ENCODE data around the gene PRR5L.
A peak's percentile ranks its signal among the peaks of the same experiment; 100 is the strongest.

PRR5L gene, protein sequence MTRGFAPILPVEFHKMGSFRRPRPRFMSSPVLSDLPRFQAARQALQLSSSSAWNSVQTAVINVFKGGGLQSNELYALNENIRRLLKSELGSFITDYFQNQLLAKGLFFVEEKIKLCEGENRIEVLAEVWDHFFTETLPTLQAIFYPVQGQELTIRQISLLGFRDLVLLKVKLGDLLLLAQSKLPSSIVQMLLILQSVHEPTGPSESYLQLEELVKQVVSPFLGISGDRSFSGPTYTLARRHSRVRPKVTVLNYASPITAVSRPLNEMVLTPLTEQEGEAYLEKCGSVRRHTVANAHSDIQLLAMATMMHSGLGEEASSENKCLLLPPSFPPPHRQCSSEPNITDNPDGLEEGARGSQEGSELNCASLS

DNA sequence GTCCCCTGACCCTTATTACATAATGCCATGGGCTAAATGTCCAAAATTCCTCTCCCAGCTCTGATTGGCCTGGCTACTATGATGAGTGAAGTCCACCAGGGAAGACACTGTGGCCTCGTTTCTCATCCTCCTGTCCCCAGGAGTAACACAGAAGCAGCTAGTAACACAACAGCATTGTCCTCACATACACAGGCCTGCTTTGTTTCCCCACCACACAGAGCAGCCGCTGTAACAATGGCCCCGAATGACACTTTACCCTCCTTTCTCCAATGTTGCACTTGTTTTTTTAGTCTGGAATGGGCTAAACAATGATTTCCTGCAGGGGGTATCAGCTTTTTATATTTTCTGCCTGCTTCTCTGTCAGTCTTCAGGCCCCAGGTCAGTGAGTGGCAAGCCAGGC, at the start of gene PRR5L:
Gene PRR5L, plus strand, starts transcription at position 363 of the 400 bp plus-strand sequence. CDS start 104,834 bp downstream, outside the sequence.
- DNase-seq, result no peak

DNA sequence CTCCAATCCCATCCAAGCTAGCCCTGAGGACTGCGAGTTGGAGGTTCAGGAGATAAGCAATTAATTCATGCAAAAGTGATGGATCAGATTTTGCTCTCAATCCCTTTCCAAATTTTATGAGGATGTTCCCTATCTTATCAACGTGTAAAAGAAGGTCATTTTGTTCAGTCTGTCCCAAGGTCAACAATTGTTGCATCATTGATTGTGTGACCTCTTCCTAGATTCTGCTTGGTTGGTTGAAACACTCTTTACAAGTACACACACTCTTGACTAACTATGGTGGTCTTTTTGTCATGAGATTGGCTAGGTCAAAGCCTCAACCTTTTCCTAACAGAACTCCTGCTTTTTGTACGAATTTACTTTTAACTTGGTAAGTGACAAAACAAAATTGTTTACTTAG, 48.6 kb upstream of the PRR5L start:
- DNase-seq, result no peak

DNA sequence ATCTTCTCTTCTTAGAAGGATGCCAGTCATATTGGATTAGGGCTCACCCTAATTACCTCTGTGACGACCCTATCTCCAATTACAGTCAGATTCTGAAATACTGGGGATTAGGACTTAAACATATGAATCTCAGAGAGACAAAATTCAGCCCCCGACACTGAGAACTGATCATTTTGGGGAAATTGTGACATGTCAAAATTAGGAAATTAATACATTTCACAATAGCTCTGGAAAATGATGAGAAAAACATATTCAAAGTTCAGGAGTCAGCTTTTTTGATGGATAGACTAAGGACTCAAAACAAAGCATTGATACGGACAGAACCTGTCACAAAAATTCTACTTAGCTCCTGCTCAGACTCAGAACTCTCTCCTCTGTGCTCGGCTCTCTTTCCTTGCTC, 47.7 kb upstream of the PRR5L start:
- DNase-seq, result no peak

DNA sequence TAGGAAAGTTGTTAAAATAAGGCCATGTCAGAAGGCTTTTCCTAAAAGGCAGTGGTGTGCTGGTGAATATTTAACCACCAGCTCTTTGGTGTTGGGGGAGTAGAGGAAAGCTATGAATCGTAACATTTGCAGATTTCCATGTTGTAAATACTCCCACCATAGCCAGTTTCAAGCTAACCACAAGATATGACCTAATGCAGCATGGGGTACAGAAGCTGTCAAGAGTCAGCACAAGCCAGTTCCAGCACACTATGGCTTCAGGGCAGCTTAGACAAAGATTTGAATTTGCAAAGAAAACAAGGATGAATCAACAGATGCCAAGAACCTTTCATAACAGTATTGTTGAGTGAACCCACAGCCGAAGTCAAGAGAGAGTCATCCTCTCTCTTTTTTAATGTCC, 46.8 kb upstream of the PRR5L start:
- DNase-seq, result peak; percentile 10

DNA sequence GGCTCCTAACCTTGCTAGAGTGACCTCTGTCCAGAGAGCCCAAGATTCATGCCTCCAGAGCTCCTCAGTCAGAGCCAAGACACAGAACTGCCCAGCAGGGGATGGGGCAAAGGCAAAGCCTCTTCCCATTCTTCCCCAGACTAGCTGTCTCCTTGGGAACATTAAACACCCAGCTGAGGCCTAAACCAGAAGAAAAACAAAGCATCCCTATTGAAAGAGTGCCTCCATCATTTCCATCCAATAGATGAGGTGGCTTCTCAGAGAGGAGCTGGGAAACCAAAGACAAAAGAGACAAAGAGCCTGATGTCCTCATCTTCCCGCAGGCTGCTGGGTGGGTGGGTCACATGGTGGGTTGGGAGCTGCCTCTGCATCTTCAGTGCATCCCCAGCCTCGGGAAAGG, 44.3 kb upstream of the PRR5L start:
- DNase-seq, result no peak

DNA sequence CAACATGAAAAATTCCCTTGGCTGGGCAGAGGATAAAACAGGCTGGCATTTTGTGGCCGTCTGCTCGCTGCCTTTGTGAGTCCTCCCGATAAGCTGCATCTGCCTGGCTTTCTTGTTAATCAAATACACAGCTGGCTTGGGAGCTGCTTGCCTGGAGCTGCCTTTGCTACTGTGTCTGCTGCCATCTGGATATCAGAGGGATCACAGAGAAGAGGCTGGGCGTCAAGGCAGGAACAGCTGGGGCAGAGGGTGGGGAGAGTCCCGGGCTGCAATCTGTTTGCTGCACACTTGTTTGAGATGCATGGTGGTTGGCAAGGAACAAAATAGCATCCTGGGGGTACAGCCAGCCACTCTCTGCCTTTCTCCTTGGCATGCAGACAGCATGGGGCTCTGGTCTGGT, 42.9 kb upstream of the PRR5L start:
- no peak for DNase-seq

DNA sequence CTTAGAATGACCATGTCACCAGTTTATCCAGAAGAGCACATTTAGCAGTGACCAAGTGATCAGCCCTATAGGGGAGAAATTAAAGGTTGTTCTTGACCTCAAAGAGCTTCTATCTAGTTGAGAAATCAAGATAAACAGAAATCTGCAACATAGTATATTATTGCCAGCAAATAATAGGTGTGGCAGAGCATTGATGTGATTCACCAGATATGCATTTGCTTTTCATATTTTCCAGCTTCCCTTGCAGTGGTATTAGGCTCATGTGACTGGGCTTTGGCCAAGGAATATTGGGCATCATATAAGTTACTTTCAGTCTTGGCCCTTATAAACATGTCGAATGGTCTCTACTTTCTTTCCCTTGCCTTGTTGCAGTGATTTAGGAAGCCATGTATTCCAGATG, 41.4 kb upstream of the PRR5L start:
- DNase-seq, result no peak

DNA sequence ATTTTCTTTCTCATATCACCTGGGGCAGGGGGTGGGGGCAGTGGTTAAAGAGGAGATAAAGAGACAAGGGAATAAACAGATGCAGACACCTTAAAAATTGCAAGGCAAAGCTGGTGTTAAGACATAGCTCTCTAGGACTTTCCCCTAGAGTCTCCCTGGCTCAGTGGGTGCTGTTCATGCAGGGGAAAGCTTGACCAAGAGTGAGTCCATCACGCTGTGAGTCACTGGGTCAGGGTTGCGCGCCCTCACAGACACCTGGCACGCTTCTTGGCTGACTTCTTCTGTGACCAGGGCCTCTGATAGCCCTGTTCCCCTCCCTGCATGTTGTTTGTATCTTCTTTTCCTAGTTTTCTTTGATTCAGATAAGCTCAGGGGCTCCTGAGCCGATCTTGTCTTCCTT, 38.7 kb upstream of the PRR5L start:
- DNase-seq, result no peak

DNA sequence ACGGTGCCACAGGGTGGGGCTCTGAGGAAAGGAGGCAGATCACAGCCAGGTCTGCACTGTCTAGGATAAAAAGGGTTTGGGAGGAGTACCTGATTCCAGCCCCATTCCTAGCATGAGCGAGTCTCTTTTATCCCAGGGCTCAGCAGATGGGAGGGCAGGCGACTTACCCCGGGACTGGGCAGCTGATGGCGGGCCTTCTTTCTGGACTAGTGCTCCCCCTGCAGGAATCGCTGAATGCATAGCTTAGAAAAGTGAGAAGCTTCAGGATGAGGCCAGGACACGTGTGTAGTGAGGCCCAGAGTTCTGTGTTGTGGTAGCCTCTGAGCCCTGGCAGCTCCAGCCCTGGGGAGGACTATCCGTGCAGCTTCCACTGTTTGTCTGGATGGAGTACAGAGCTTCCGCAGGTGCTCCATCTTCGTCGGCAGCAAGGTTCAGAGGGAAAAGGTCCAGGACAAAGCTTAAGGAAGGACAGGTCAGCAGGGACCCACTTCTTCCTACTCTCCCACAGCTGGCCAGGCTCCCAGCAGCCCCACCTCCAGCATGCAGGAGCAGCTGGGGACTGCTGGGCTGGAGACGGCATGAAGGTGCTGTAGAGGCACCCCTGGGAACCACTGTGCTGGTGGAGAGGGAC, 37.2 kb upstream of the PRR5L start:
- DNase-seq, result peak; percentile 16

DNA sequence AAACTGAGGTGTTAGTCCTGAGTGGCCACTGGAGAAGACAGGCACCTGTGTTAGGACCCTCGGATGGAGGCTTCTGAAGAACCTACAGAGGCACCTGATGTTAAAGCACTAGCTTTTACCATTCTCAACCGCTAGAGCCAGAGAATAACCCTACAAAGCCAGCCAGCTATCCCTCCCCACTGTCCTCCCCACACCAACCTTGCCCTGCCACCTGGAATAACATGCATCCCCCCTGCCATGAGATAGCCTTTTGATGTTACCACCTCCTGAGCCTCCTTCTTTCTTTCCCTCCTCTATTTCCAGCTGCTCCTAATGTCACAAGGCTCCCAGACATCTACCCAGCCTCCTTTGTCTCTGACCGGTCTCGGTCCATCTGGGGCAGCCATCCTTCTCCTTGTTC, 35.0 kb upstream of the PRR5L start:
- no peak for DNase-seq

DNA sequence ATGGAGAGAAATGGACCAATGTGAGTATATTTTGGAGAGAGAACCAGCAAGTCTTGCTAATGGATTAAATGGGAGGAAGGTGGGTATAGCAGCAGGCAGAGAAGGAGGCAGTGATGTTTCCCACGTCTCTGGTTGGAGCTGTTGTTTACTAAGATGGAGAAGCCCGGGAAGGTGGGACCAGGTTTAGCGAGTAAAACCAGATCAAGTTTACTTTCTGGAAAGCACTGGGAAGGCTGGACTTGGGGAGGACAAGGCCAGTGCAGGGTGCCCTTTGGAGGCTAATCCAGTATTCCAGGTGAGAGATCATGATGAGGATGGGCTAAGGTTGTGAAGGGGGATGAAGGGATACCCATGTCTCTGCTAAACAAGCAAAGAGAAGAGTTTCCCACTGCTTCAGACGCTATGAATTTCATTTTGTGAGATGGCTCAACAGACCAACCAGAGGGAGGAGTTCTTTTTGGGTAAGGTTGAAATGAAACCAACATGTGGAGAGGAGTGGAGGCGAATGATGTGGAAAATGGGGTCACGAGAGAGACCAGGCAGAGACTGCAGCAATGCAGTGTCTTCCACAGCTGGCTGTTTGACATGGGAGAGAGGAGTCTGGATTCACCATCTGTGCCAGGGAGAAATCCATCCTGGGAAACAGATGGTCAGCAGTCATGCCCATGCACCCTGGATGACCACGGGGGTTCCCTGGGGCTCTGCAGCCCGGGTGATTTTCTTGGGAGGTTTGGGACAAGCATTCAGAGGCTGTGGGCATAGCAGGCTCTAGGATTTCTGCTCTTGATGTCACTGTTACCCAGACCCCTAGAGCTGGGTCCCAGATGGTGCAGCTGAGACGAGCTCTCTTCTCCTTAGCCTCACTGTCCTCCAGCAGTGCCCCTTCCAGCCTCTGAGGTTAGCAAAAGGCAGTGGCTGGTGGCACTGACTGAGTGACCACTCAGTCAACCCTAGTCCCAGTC, 31.8 kb upstream of the PRR5L start:
- no peak for DNase-seq

DNA sequence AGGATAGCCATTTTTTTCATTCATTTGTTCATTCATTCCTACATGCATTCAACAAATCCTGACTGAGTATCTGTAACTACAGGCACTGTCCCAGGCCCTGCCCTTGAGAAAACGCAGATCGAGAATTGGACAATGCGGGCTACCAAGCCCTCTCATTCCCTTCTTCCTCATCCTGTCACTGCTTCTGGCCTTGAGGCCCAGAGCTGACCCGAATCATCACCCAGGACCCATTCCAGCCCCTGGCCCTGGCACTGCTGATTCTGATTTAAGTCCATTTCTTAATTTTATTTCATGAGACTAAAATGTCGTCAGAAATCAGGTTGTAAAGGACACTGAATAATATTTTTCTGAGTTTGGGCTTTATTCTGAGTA, 31.1 kb upstream of the PRR5L start:
- DNase-seq, result no peak

DNA sequence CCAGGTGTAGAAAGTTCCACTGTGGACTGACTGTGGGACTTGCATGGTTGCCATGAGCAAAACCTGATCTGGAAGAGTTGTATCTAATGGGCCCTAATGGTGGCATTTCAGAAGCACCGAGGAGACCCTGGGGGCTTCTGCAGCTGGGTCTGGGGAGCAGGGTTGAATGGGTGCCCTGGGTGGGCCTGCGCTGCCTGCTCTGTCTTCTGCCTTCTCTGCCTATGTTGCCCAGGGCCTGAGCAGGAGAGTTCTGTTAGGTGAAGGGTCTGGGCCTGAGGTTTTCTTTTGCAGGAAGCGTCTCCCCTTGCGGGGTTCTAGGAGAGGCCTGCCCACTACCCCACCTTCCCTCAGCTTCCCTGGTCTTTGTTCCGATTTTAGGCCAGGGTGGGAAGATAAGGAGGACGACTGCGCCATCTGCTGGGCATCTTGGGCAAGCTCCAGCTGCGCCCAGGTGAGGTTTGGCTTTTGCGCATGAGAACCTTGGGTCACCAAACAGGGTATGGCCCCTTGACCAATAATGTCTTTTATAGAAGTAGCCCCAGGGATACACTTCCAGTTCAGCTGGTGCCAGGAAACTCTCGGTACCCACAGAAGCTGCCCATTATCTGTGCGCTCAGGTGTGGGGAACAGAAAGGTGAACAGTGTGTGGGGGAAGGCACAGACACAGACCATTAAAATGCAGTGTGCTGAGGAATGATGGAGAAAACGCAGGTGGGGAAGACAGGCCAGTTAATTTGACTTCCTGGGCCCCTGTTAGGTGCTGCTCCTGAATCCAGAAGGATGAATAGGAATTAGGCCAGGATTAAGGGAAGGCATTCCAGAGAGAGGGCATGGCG, 30.1 kb upstream of the PRR5L start:
- peak; percentile 51 for DNase-seq

DNA sequence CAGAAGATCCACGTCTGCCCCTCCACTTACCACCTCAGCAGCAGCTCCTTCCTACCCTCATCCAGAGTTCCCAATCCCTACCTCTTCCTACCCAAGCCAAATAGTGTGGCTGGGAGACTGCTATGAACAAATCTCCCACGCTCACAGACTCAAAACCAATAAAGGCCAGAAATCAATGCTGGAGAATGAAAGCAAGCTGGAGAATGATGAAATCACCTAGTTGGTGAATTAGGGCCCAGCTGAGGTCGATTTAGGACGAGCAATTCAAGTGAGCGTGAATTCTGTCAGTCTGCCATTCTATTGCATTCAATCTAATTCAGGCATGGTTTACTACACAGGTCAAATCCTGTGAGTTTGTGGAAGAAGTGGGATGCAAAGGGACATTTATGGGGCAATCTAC, 29.3 kb upstream of the PRR5L start:
- no peak for DNase-seq

DNA sequence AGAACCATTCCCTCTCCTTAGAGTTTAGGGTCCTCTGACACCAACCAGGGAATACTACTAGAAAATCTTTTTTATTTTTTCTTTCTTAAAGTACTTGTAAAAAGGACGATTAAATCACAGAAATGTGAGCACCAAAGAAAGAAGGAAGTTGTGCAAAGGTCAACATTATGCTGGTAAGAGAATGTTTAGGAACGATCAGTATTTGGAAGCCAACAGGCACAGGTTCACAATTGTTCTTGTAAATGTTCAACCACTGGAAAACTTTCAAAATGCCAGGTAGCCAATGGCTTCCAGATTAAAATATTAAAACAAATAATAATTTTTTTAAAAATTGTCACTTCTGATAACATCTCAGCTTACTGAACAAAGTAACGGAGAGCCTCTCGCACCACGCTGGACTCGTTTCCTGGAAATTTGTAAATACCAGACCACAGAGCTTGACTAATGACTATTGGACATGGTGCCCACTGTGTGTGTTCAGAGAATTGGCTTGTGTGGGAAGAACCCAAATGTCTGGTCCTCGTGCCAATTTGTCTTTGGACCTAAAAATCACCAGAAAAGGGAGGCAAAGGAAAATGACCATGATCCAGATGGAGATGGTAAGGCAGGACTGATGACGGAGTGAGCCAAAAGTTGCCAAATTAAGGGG, 27.6 kb upstream of the PRR5L start:
- no peak for DNase-seq

DNA sequence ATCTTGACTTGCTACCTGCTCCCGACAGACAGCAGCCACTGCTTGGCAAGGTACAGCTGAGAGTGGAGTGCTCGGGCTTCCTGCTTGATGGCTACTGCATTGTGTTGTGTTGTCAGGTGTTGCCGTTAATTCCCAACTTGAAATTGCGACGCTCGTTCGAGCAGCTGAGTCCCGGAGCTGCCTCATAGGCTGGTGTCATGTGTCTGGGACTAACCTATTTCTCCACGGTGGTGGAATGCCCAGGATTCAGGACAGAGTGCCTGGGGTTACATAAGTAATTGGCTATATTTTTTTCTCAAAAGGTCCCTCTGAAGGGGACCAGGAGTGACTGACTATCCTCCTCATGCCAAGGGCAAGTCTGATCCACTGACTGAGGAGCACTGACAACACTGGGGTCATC, 25.4 kb upstream of the PRR5L start:
- DNase-seq, result no peak

DNA sequence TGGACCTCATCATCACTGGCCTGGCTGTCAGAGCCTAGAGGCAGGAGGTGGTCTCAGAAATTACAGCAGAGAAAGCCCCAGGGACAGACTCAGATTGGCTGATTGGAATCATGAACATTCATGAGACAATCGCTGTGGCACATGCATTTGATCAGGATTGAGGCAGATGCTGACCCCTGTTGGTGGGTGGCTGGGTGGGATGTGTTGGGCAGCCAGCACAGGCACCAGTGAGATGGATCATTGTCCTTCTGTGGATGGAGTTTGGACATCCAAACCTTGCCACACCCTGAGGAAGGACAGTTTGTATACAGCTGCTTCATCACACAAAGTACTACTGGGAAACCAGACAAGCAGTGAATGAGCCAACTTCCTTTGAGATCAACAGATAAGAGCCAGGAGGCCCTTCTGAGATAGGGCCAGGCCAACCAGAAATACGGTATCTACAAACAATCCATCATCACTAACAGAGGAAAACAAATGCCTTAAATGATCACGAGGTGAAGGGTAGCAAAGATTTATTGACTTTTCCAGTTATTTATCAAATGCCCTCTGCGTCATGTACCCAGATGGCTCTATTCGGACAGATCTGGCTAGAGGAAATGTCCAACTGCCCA, 24.2 kb upstream of the PRR5L start:
- DNase-seq, result no peak

DNA sequence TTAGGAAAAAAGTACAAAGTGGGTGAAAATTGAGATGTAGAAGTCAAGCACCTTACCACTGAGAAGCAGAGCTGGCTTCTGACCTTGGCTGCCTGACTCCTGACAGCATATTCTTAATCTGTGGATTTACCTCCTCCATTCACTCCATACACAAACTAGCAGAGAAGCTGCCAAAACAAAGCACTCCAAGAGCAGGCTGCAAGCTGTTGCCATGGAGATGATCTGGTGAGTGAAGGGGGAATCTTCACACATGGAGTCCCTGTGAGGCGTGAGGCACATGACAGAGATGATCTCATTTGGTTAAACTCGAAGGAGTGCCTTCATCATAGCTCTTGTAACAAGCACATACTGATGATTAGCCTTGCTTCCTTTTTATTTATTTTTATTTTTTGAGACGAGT, 23.0 kb upstream of the PRR5L start:
- no peak for DNase-seq

DNA sequence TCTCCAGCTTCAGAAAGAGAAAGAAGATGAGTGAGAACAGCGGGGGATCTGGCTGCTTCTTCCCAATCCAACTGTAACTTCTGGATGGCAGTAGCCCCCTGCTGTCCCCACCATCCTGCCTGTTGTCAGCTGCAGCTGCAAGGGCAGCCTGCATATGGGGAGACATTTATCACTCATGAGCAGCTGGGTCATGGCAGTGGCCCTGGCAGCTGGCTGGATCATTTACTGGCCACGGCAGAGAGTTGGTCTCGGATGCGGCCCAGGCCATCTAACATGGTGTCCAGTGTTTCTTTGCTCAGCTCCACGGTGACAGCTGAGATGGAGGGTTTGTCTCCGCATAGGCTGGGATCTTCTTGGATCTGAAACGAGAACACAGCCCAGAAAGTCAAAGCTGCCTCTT, 21.7 kb upstream of the PRR5L start:
- no peak for DNase-seq

DNA sequence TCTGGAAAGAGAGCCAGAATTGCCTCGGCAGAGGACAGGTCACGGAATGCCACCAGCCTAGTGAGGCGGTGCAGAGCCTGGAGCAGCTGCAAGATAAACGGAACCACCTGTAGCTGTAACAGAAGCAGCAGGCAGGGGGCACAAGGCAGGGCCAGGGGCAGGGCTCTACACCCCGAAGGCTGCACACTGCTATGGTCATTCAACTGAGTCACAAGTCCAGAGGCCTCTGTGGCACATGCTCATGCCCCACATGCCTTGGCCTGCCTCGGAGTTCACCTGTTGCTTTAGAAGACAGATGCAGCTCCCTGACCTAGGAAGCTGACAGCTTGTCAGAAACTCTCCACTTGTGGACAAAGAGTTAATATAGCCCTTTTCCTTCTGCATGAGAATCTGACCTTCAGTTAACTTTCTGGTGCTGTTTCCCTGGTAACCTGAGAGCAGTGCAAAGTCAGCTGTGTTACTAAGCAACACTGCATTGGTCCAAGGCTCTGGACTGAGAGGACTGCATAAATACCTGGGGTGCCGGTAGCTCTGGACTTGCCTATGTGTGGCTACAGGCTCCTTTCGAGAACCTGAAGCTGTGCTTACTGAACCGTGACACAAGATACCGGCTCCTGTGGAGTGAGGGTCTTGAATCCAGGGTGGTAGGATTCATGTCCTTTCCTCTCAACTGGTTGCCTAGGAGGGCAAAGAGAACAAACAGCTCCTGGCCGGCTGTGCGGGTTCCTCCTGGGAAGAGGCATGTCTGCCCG, 17.4 kb upstream of the PRR5L start:
- DNase-seq, result no peak

DNA sequence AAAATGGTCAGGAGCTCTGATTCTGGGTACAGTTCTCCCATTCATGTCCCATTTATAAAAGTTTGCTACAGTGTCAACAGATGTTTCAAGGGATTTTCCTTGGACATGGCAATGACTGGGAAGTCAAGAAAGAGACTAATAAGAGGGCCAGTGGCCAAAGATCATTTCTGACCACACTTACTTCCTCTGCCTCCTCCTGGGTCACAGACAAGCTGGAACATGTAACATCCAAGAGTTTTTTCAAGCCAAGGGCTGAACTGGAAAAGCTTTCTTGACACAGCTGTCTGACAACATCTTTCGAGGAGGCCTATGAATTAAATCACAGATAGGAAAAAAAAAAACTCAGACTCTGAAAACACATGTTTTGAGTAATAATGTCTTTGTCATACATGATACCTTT, 15.6 kb upstream of the PRR5L start:
- DNase-seq, result no peak

Data from stimulated activated CD4-positive, alpha-beta T cell treated with anti-CD3 and anti-CD28 coated beads, Interleukin-1b, Interleukin-23, amount 100 ng/mL, for 48 hours (primary cell).